Endothelial cell of umbilical vein (primary cell): ENCODE data around the gene MAGI3. TPM values are rescaled to one million over a fixed set of nuclear protein-coding genes. Genes with fewer than 3 reads are reported as not detected.
A peak's percentile ranks its signal among the peaks of the same experiment; 100 is the strongest.

Source experiments
- BruUV-seq: library from RNA; stranded (reverse); fragments of 400-500 nt; replicated peaks from 2 replicates; lab custom pipeline; 2021; lab: Mats Ljungman, UMichigan
- CTCF ChIA-PET: fragments of 300-600, 350-600 bp; sonication (Branson Sonifier 250); formaldehyde crosslinking; loops from one replicate; lab custom pipeline; 2021; ENCODE audit warnings: antibody characterized with exemption, inconsistent platforms; lab: Charles Lee
- POLR2A ChIA-PET: fragments of 300-600, 350-600 bp; sonication (Branson Sonifier 250); formaldehyde crosslinking; loops from one replicate; lab custom pipeline; 2021; ENCODE audit warnings: antibody characterized with exemption, inconsistent platforms; lab: Charles Lee
- DNase-seq: peaks from one replicate; pipeline ENCODE4 v3.0.0-alpha.2; 2011; ENCODE audit warnings: low read depth, low spot score
- FAIRE-seq: peaks from 2 replicates; lab custom pipeline; 2011; peaks lifted over from hg19 to GRCh38; lab: Jason Lieb, UNC
- H2AFZ ChIP-seq: 2 replicates; pipeline ENCODE4 v1.6.0; 2012; ENCODE audit warnings: low read depth, low read length, control low read depth, inconsistent platforms
- H3K27ac ChIP-seq: 2 replicates; pipeline ENCODE4 v1.5.1; 2011; ENCODE audit warnings: low read depth, mild to moderate bottlenecking, control low read depth, low read length, moderate library complexity; ENCODE audit not compliant: insufficient read depth
- H3K27me3 ChIP-seq, 2 experiments: 2 replicates each; pipeline versions ENCODE4 v1.6.0 to v1.6.1; 2011; ENCODE audit warnings: low read length in 2 of 2, mixed read lengths in 1 of 2; ENCODE audit not compliant: control insufficient read depth in 2 of 2, insufficient read depth in 2 of 2
- H3K36me3 ChIP-seq, 2 experiments: 2 replicates in 1 of 2; 3 replicates in 1 of 2; pipeline ENCODE4 v1.5.1; 2011; ENCODE audit warnings: low read length in 2 of 2, mild to moderate bottlenecking in 1 of 2, moderate library complexity in 1 of 2; ENCODE audit not compliant: control insufficient read depth in 2 of 2, insufficient read depth in 2 of 2; ENCODE audit errors: extremely low read depth in 1 of 2
- H3K4me1 ChIP-seq: 3 replicates; pipeline ENCODE4 v1.5.1; 2011; ENCODE audit warnings: mild to moderate bottlenecking, low read length; ENCODE audit not compliant: control insufficient read depth, insufficient read depth; ENCODE audit errors: extremely low read depth
- H3K4me2 ChIP-seq: 2 replicates; pipeline ENCODE4 v1.6.1; 2011; ENCODE audit warnings: low read length, control low read depth, mixed read lengths; ENCODE audit not compliant: insufficient read depth
- H3K4me3 ChIP-seq, 3 experiments: fragments of 200-600 bp in 1 of 3; sonication (generic), shearing (Covaris generic) in 1 of 3; replicated peaks in 1 of 3; 2 replicates each; pipeline ENCODE4 v1.5.1; 2011 to 2016; ENCODE audit warnings: control low read depth in 3 of 3, low read length in 3 of 3, mild to moderate bottlenecking in 2 of 3, inconsistent platforms in 1 of 3, low read depth in 1 of 3, moderate library complexity in 1 of 3; ENCODE audit not compliant: insufficient read depth in 1 of 3
- H3K79me2 ChIP-seq: 2 replicates; pipeline ENCODE4 v1.6.0; 2012; ENCODE audit warnings: low read length, inconsistent platforms; ENCODE audit not compliant: control insufficient read depth, insufficient read depth
- H3K9ac ChIP-seq: replicated peaks from 2 replicates; pipeline ENCODE3; 2011; ENCODE audit warnings: low read length, control low read depth; ENCODE audit not compliant: insufficient read depth; ENCODE audit errors: extremely low read depth
- H3K9me1 ChIP-seq: replicated peaks from 3 replicates; pipeline ENCODE4 v1.6.0; 2011; ENCODE audit warnings: mild to moderate bottlenecking, low read length; ENCODE audit not compliant: control insufficient read depth, insufficient read depth; ENCODE audit errors: extremely low read depth
- H3K9me3 ChIP-seq: replicated peaks from 2 replicates; pipeline ENCODE4 v1.5.1; 2012; ENCODE audit warnings: low read length, inconsistent platforms; ENCODE audit not compliant: control insufficient read depth, insufficient read depth
- H4K20me1 ChIP-seq: replicated peaks from 2 replicates; pipeline ENCODE3; 2011; ENCODE audit warnings: mild to moderate bottlenecking, low read length; ENCODE audit not compliant: control insufficient read depth, insufficient read depth; ENCODE audit errors: extremely low read depth
- CTCF ChIP-seq, 2 donors: IDR thresholded peaks; 1 replicate in 1 of 2; 2 replicates in 1 of 2; pipeline ENCODE4 v1.5.1; 2011; ENCODE audit warnings: low read length in 2 of 2, mild to moderate bottlenecking in 2 of 2, moderate library complexity in 2 of 2, control low read depth in 1 of 2, inconsistent platforms in 1 of 2, low read depth in 1 of 2; ENCODE audit not compliant: insufficient read depth in 1 of 2; ENCODE audit errors: extremely low read depth in 1 of 2
- GATA2 ChIP-seq: IDR thresholded peaks from 2 replicates; pipeline ENCODE4 v1.7.0; 2011; ENCODE audit warnings: low read depth, mild to moderate bottlenecking, moderate library complexity, mixed read lengths, low read length; ENCODE audit not compliant: insufficient read length, insufficient read depth
- JUN ChIP-seq: IDR thresholded peaks from 2 replicates; pipeline ENCODE4 v1.6.1; 2011; ENCODE audit warnings: borderline replicate concordance, low read depth; ENCODE audit not compliant: insufficient read length, insufficient read depth
- MYC ChIP-seq: IDR thresholded peaks from one replicate; pipeline ENCODE4 v1.6.1; 2011; ENCODE audit warnings: mild to moderate bottlenecking, low read depth, low read length
- POLR2A ChIP-seq: IDR thresholded peaks from 2 replicates; pipeline ENCODE4 v1.6.1; 2012; ENCODE audit warnings: low read depth, mild to moderate bottlenecking, control low read depth, low read length
- POLR2AphosphoS5 ChIP-seq: IDR thresholded peaks from 2 replicates; pipeline ENCODE4 v1.6.1; 2012; ENCODE audit warnings: low read depth, mild to moderate bottlenecking, control low read depth, low read length, moderate library complexity; ENCODE audit not compliant: insufficient read depth
- dilution Hi-C: fragments of 300-500 bp; cut with MboI; formaldehyde crosslinking; loops from one replicate; pipeline ENCODE4 v1.15.0; 2019; ENCODE audit warnings: low sequenced_read_pairs; ENCODE audit not compliant: extremely low pct_ligation_motif_present
- intact Hi-C: fragments of 100-400 bp; cut with micrococcal nuclease; formaldehyde crosslinking; loops from one replicate; pipeline ENCODE4 v1.10.0; 2022
- polyA plus RNA-seq, 4 experiments: library from polyadenylated mRNA; depleted of rRNA in 3 of 4; stranded (reverse) in 3 of 4; unstranded in 1 of 4; fragments of >200 nt; gene quantifications; 2 replicates each; pipeline versions ENCODE4 v1.2.1 to v1.2.3, GENCODE V29; 2011 to 2012; ENCODE audit warnings: missing spikeins in 1 of 4
- total RNA-seq: library from RNA; stranded (reverse); gene quantifications from 2 replicates; pipeline ENCODE4 v1.2.3, GENCODE V29; 2021

MAGI3 gene
- total and polyA plus RNA-seq, 2 donors (not counting 3 experiments of a cell fraction or from before 2014, with no cell fraction given), result 2.8 to 16.1 TPM

- Histone ChIP-seq H3K9me1 (no peaks in the 10 kb centered on the region), H4K20me1 (no peaks in the 10 kb centered on the region), H2AFZ (no peak overlapping the region), H3K9me3 (no peaks in the 10 kb centered on the region), H3K9ac (no peak overlapping the region), H3K27ac (no peak overlapping the region), H3K27me3 (no peaks in the 10 kb centered on the region), H3K79me2 (no peaks in the 10 kb centered on the region), H3K4me1 (peaks cover 8% of the 10 kb centered on the region), H3K4me2 (peak overlapping the region; percentile 17), H3K36me3 (no peaks in the 10 kb centered on the region), H3K4me3 (no peak overlapping the region)
- intact Hi-C loops, result loop anchor here (1.0 to 5.0 kb wide), 6 partner anchors 224 to 961 kb away; partner anchors contain the start of gene MAGI3
- ChIA-PET CTCF (interaction anchor here (0.6 to 3.9 kb wide), 18 partner anchors 15 to 962 kb away, joined by 3 to 52 read pairs (median 4); partner anchors contain the start of genes LRIG2, MAGI3 and PPM1J), POLR2A (no interaction called here)
- dilution Hi-C loops, result no loop called here
- BruUV-seq, result no TSS peak
- DNase-seq (peak; percentile 67), FAIRE-seq (peak; percentile 84)
- TF ChIP-seq POLR2AphosphoS5, result no peak
- no peak for TF ChIP-seq GATA2
- no peak for TF ChIP-seq MYC
- no peak for TF ChIP-seq JUN
- TF ChIP-seq POLR2A, result no peak
- TF ChIP-seq CTCF (IDR thresholded peaks at IDR 0.05; ENCODE audit: extremely low read depth in 1 of 2, insufficient read depth in 1 of 2, low read depth in 1 of 2, low read length in 2 of 2), result peak; percentile 18 to 33
These were observed 287.2 kb downstream of the MAGI3 start for GRCh38 chr1:113677250-113678158.
